IMR-90 (cell line): ENCODE results near the gene TFAP2C. TPM values are rescaled to one million over a fixed set of nuclear protein-coding genes. Genes with fewer than 3 reads are reported as not detected.

Experiments
- ATAC-seq: fragments of 200-7000 bp; cut with Tn5 transposase; 2 replicates; pipeline ENCODE4 v1.9.1; 2020; ENCODE audit warnings: low read depth, mild to moderate bottlenecking, moderate library complexity
- BruUV-seq: library from RNA; stranded (reverse); fragments of 400-500 nt; replicated peaks from 2 replicates; lab custom pipeline; 2021; lab: Mats Ljungman, UMichigan
- CTCF ChIA-PET: fragments of 300-600 bp; formaldehyde crosslinking; extraction: SDS; loops from one replicate; lab custom pipeline; 2021; ENCODE audit warnings: antibody characterized with exemption; lab: Yijun Ruan, JAX
- POLR2A ChIA-PET: fragments of 300-600 bp; sonication (Branson Sonifier 250); formaldehyde crosslinking; loops from one replicate; lab custom pipeline; 2022; ENCODE audit warnings: antibody characterized with exemption; ENCODE audit not compliant: unreplicated experiment; lab: Charles Lee
- DNase-seq: peaks from one replicate; pipeline ENCODE4 v3.0.0; 2013
- H2AFZ ChIP-seq: replicated peaks from 2 replicates; pipeline ENCODE3; 2013; ENCODE audit warnings: low read length, mild to moderate bottlenecking; ENCODE audit not compliant: poor library complexity
- H2AK5ac ChIP-seq: 2 replicates; pipeline ENCODE4 v1.6.1; 2013; ENCODE audit warnings: low read depth, low read length, inconsistent platforms
- H2AK9ac ChIP-seq: replicated peaks from 2 replicates; pipeline ENCODE3; 2013; ENCODE audit warnings: mild to moderate bottlenecking, low read depth, low read length, moderate library complexity; ENCODE audit not compliant: poor library complexity
- H2BK120ac ChIP-seq: 2 replicates; pipeline ENCODE4 v1.6.1; 2013; ENCODE audit warnings: low read depth, low read length, inconsistent platforms
- H2BK15ac ChIP-seq: 3 replicates; pipeline ENCODE4 v1.6.1; 2013; ENCODE audit warnings: low read depth, low read length, inconsistent platforms
- H2BK20ac ChIP-seq: 2 replicates; pipeline ENCODE4 v1.6.1; 2013; ENCODE audit warnings: low read depth, mild to moderate bottlenecking, inconsistent platforms, low read length, moderate library complexity
- H2BK5ac ChIP-seq: 2 replicates; pipeline ENCODE4 v1.6.1; 2013; ENCODE audit warnings: mild to moderate bottlenecking, low read depth, low read length, inconsistent platforms; ENCODE audit not compliant: poor library complexity, severe bottlenecking
- H3K14ac ChIP-seq: replicated peaks from 2 replicates; pipeline ENCODE4 v1.6.1; 2013; ENCODE audit warnings: low read depth, low read length, inconsistent platforms
- H3K18ac ChIP-seq: 2 replicates; pipeline ENCODE4 v1.6.1; 2013; ENCODE audit warnings: low read depth, low read length, control low read depth
- H3K23ac ChIP-seq: 2 replicates; pipeline ENCODE4 v1.6.1; 2013; ENCODE audit warnings: low read depth, low read length, inconsistent platforms
- H3K27ac ChIP-seq: 2 replicates; pipeline ENCODE4 v1.5.1; 2013; ENCODE audit warnings: mild to moderate bottlenecking, control low read depth, low read length; ENCODE audit not compliant: insufficient read depth
- H3K27me3 ChIP-seq: 2 replicates; pipeline ENCODE4 v1.6.1; 2013; ENCODE audit warnings: low read length; ENCODE audit not compliant: control insufficient read depth, insufficient read depth
- H3K36me3 ChIP-seq: 2 replicates; pipeline ENCODE4 v1.6.1; 2013; ENCODE audit warnings: low read length, mixed read lengths; ENCODE audit not compliant: control insufficient read depth, insufficient read depth
- H3K4ac ChIP-seq: 2 replicates; pipeline ENCODE4 v1.6.1; 2013; ENCODE audit warnings: low read depth, low read length, inconsistent platforms
- H3K4me1 ChIP-seq: 2 replicates; pipeline ENCODE4 v1.6.1; 2013; ENCODE audit warnings: low read length, mixed read lengths; ENCODE audit not compliant: control insufficient read depth, insufficient read depth
- H3K4me2 ChIP-seq: 2 replicates; pipeline ENCODE4 v1.6.1; 2013; ENCODE audit warnings: low read depth, mild to moderate bottlenecking, control low read depth, low read length, moderate library complexity
- H3K4me3 ChIP-seq: 2 replicates; pipeline ENCODE4 v1.5.1; 2013; ENCODE audit warnings: low read depth, mild to moderate bottlenecking, control low read depth, low read length, moderate library complexity; ENCODE audit not compliant: insufficient read depth
- H3K56ac ChIP-seq: 2 replicates; pipeline ENCODE4 v1.6.1; 2013; ENCODE audit warnings: low read length, inconsistent platforms; ENCODE audit not compliant: insufficient read depth; ENCODE audit errors: extremely low read depth
- H3K79me1 ChIP-seq, 2 experiments: 2 replicates each; pipeline ENCODE4 v1.6.1; 2013; ENCODE audit warnings: low read length in 2 of 2, inconsistent platforms in 1 of 2, low read depth in 1 of 2
- H3K9ac ChIP-seq: 2 replicates; pipeline ENCODE4 v1.6.1; 2013; ENCODE audit warnings: low read depth, low read length, control low read depth
- H3K9me1 ChIP-seq: 2 replicates; pipeline ENCODE4 v1.6.1; 2013; ENCODE audit warnings: low read length, inconsistent platforms; ENCODE audit not compliant: insufficient read depth
- H3K9me3 ChIP-seq: 2 replicates; pipeline ENCODE4 v1.6.1; 2013; ENCODE audit warnings: low read length; ENCODE audit not compliant: control insufficient read depth, insufficient read depth
- H4K20me1 ChIP-seq: 2 replicates; pipeline ENCODE4 v1.6.1; 2013; ENCODE audit warnings: low read length, inconsistent platforms; ENCODE audit not compliant: insufficient read depth
- H4K5ac ChIP-seq: 2 replicates; pipeline ENCODE4 v1.6.1; 2013; ENCODE audit warnings: mild to moderate bottlenecking, low read depth, low read length, control low read depth
- H4K8ac ChIP-seq, 2 experiments: 2 replicates each; pipeline ENCODE4 v1.6.1; 2013; ENCODE audit warnings: low read depth in 2 of 2, low read length in 2 of 2, control low read depth in 1 of 2, inconsistent platforms in 1 of 2
- H4K91ac ChIP-seq: 2 replicates; pipeline ENCODE4 v1.6.1; 2013; ENCODE audit warnings: low read depth, low read length, inconsistent platforms; ENCODE audit not compliant: insufficient read depth
- CHD1 ChIP-seq: IDR thresholded peaks from 2 replicates; pipeline ENCODE4 v1.6.1; 2012; ENCODE audit warnings: low read depth, low read length, improper control_type of control experiment
- CTCF ChIP-seq: conservative IDR thresholded peaks from 2 replicates; pipeline ENCODE4 v1.5.1; 2012; ENCODE audit warnings: mild to moderate bottlenecking, low read depth, low read length, improper control_type of control experiment
- FOS ChIP-seq: fragments of 150-350 bp; IDR thresholded peaks from 2 replicates; pipeline ENCODE4 v1.6.1; 2016; ENCODE audit warnings: low read depth, low read length
- MAFK ChIP-seq: IDR thresholded peaks from 2 replicates; pipeline ENCODE4 v1.6.1; 2012; ENCODE audit warnings: low read depth, low read length, improper control_type of control experiment
- MXI1 ChIP-seq: IDR thresholded peaks from 2 replicates; pipeline ENCODE4 v1.6.1; 2012; ENCODE audit warnings: low read depth, mild to moderate bottlenecking, low read length, moderate library complexity, borderline replicate concordance
- POLR2A ChIP-seq: IDR thresholded peaks from 2 replicates; pipeline ENCODE4 v1.6.1; 2012; ENCODE audit warnings: mild to moderate bottlenecking, low read depth, low read length
- RCOR1 ChIP-seq: IDR thresholded peaks from 2 replicates; pipeline ENCODE4 v1.6.1; 2012; ENCODE audit warnings: mild to moderate bottlenecking, low read length, improper control_type of control experiment; ENCODE audit not compliant: insufficient replicate concordance
- RFX5 ChIP-seq: IDR thresholded peaks from 2 replicates; pipeline ENCODE4 v1.8.0; 2012; ENCODE audit warnings: low read depth, mild to moderate bottlenecking, low read length, moderate library complexity
- SMC3 ChIP-seq: fragments of 150-350 bp; IDR thresholded peaks from 2 replicates; pipeline ENCODE4 v1.6.1; 2016; ENCODE audit warnings: low read depth, mild to moderate bottlenecking, antibody characterized with exemption, low read length, moderate library complexity
- WGBS, 2 experiments: methylation state at CpG; one replicate each; pipeline versions ENCODE4 v1.1.5 to v1.1.7; 2013; ENCODE audit warnings: missing lambda C conversion rate in 2 of 2; ENCODE audit not compliant: insufficient read length in 1 of 2; ENCODE audit errors: extremely low coverage in 2 of 2; 5-methylcytosine and 5-hydroxymethylcytosine counted together
- dilution Hi-C: fragments of 300-500 bp; cut with HindIII; formaldehyde crosslinking; loops from one replicate; pipeline ENCODE4 v1.14.3; 2018; ENCODE audit warnings: low sequenced_read_pairs; ENCODE audit not compliant: unreplicated experiment
- in situ Hi-C: fragments of 300-500 bp; cut with MboI; formaldehyde crosslinking; loops from 3 replicates; pipeline ENCODE4 v1.14.3; 2019; ENCODE audit warnings: low sequenced_read_pairs, inconsistent platforms, mixed read lengths
- intact Hi-C: fragments of 100-400 bp; cut with micrococcal nuclease; formaldehyde crosslinking; loops from 2 replicates; pipeline ENCODE4 v1.10.0; 2022
- microRNA-seq, 2 experiments: library from miRNA; stranded (forward) in 1 of 2; unstranded in 1 of 2; fragments of 10-50 nt in 1 of 2; fragments of <30 nt in 1 of 2; gene quantifications in 1 of 2; microRNA quantifications in 1 of 2; one replicate each; pipeline versions ENCODE3 to v1.1.0; 2013 to 2020; ENCODE audit not compliant: insufficient read depth in 1 of 2, insufficient read length in 1 of 2, unreplicated experiment in 1 of 2
- polyA plus RNA-seq, 3 experiments: library from polyadenylated mRNA; depleted of rRNA; stranded (reverse); fragments of >200 nt; gene quantifications; 2 replicates each; pipeline ENCODE4 v1.2.3, GENCODE V29; 2012; ENCODE audit warnings: low replicate concordance in 1 of 3
- small RNA-seq, 5 experiments: library from RNA; depleted of rRNA; stranded (forward); fragments of <200 nt; gene quantifications; one replicate each; pipeline ENCODE3, GENCODE V24; 2012
- total RNA-seq: library from RNA; depleted of rRNA; stranded (reverse); fragments of >200 nt; gene quantifications from 2 replicates; pipeline ENCODE4 v1.2.3, GENCODE V29; 2012; rRNA removed

TFAP2C gene
- total and polyA plus RNA-seq, 2 of the 4 experiments (the other 2 are of a cell fraction): under 0.01 to 0.05 TPM

GRCh38 chr20:56688106-56688505, 59.0 kb downstream of the TFAP2C start:
- peaks cover 1% of the 10 kb centered on the region; the same call in 1 of the 2 replicates for H3K27me3 ChIP-seq
- in situ Hi-C loops: no loop called here
- no TSS peak for BruUV-seq
- no peaks in the 10 kb centered on the region for H4K20me1 ChIP-seq
- CTCF ChIA-PET: no interaction called here
- no peaks in the 10 kb centered on the region for H3K9me3 ChIP-seq
- H2AFZ ChIP-seq: no peak overlapping the region
- no peak overlapping the region for H4K91ac ChIP-seq
- no peaks in the 10 kb centered on the region for H3K36me3 ChIP-seq
- no peak overlapping the region for H3K4ac ChIP-seq
- no peak overlapping the region for H3K9ac ChIP-seq
- no peak overlapping the region for H3K4me3 ChIP-seq
- DNase-seq: no peak
- no peak overlapping the region for H3K27ac ChIP-seq
- H4K8ac ChIP-seq: no peak overlapping the region
- POLR2A ChIA-PET: no interaction called here
- intact Hi-C loops: no loop called here
- no peak overlapping the region for H3K56ac ChIP-seq
- dilution Hi-C loops: no loop called here
- no peak overlapping the region for H2BK15ac ChIP-seq
- no peak overlapping the region for H4K5ac ChIP-seq
- no peak overlapping the region for H3K14ac ChIP-seq
- H3K18ac ChIP-seq: no peak overlapping the region
- H2BK5ac ChIP-seq: no peak overlapping the region
- H2AK9ac ChIP-seq: no peak overlapping the region
- no peak for ATAC-seq
- H3K23ac ChIP-seq: no peak overlapping the region
- 29% methylated on average over 1 of the region's 6 CpGs; no CpG with 5 or more reads in 1 of the 2 experiments for WGBS, 2 experiments
- no peaks in the 10 kb centered on the region for H3K4me1 ChIP-seq
- no peak overlapping the region for H2BK120ac ChIP-seq
- TF ChIP-seq RCOR1: no peak
- TF ChIP-seq SMC3: no peak
- no peak for TF ChIP-seq CTCF
- TF ChIP-seq MAFK: no peak
- TF ChIP-seq POLR2A: no peak
- TF ChIP-seq FOS: no peak
- no peak for TF ChIP-seq RFX5
- TF ChIP-seq CHD1: no peak
- no peak for TF ChIP-seq MXI1
- no peaks in the 10 kb centered on the region for H3K79me1 ChIP-seq
- H3K4me2 ChIP-seq: no peak overlapping the region
- H3K9me1 ChIP-seq: no peaks in the 10 kb centered on the region; the same call in 1 of the 2 replicates
- no peak overlapping the region for H2BK20ac ChIP-seq
- no peak overlapping the region for H2AK5ac ChIP-seq

Small RNA genes within 50 kb of the gene (microRNA-seq; reads per million reads assigned to microRNA genes)
- not detected for gene RN7SL170P (ENCODE audit: insufficient read depth, insufficient read length)
- not detected for gene RNU6-1146P (ENCODE audit: insufficient read depth, insufficient read length)

Small RNA genes within 50 kb of the gene (small RNA-seq; reads per million reads assigned to genes)
- gene RN7SL170P: 0 reads per million in 5 experiments
- gene RNU6-1146P: 0 reads per million in 5 experiments

Other genes with a start within 250 kb of the TFAP2C start
- gene AURKA, start 237.1 kb upstream of the TFAP2C start, total RNA-seq: 83.3 and 88.0 TPM in 2 replicates
- gene AURKA, start 237.1 kb upstream of the TFAP2C start, polyA plus RNA-seq (2012; rRNA removed): 63.7 and 68.0 TPM in 2 replicates
- 86.4 and 105 TPM in 2 replicates for gene CSTF1, start 236.7 kb upstream of the TFAP2C start, total RNA-seq
- gene CSTF1, start 236.7 kb upstream of the TFAP2C start, polyA plus RNA-seq (2012; rRNA removed): 48.8 and 49.5 TPM in 2 replicates
- gene CASS4, start 217.0 kb upstream of the TFAP2C start, total RNA-seq: 25.8 and 26.1 TPM in 2 replicates
- 26.5 and 29.6 TPM in 2 replicates for gene CASS4, start 217.0 kb upstream of the TFAP2C start, polyA plus RNA-seq (2012; rRNA removed)
- gene RTF2, start 160.7 kb upstream of the TFAP2C start, total RNA-seq: 109 and 118 TPM in 2 replicates
- gene RTF2, start 160.7 kb upstream of the TFAP2C start, polyA plus RNA-seq (2012; rRNA removed): 98.4 and 102 TPM in 2 replicates
- gene FAM209A, start 104.6 kb upstream of the TFAP2C start, total RNA-seq: 0.18 TPM in 1 of 2 replicates, not detected in the other
- 0.20 and 0.22 TPM in 2 replicates for gene FAM209A, start 104.6 kb upstream of the TFAP2C start, polyA plus RNA-seq (2012; rRNA removed)
- not detected in 2 replicates for gene FAM209B, start 96.1 kb upstream of the TFAP2C start, total RNA-seq
- 0.24 and 0.32 TPM in 2 replicates for gene FAM209B, start 96.1 kb upstream of the TFAP2C start, polyA plus RNA-seq (2012; rRNA removed)